BJ (cell line): ENCODE data around the gene CREM. TPM values are rescaled to one million over a fixed set of nuclear protein-coding genes. Genes with fewer than 3 reads are reported as not detected.

Experiments
- CTCF ChIA-PET: fragments of 350-600 bp; formaldehyde crosslinking; extraction: SDS; loops from one replicate; lab custom pipeline; 2021; ENCODE audit warnings: antibody characterized with exemption, inconsistent platforms; lab: Yijun Ruan, JAX
- POLR2A ChIA-PET: fragments of 300-600 bp; sonication (Branson Sonifier 250); formaldehyde crosslinking; extraction: SDS; loops from one replicate; lab custom pipeline; 2021; ENCODE audit warnings: antibody characterized with exemption; lab: Charles Lee
- DNase-seq: peaks from one replicate; pipeline ENCODE4 v3.0.0-alpha.2; 2011; ENCODE audit warnings: low read depth
- H3K27me3 ChIP-seq: 2 replicates; pipeline ENCODE4 v1.6.0; 2011; ENCODE audit warnings: low read length; ENCODE audit not compliant: control insufficient read depth, insufficient read depth
- H3K36me3 ChIP-seq: 2 replicates; pipeline ENCODE4 v1.5.1; 2011; ENCODE audit warnings: low read length; ENCODE audit not compliant: control insufficient read depth, insufficient read depth
- H3K4me3 ChIP-seq: 2 replicates; pipeline ENCODE4 v1.5.1; 2011; ENCODE audit warnings: low read depth, mild to moderate bottlenecking, control low read depth, low read length
- polyA plus RNA-seq: library from polyadenylated mRNA; depleted of rRNA; stranded (reverse); fragments of >200 nt; gene quantifications from 2 replicates; pipeline ENCODE4 v1.2.3, GENCODE V29; 2011
- TF ChIP-seq, protein P1 (sequence below): IDR thresholded peaks from 2 replicates; pipeline ENCODE4 v1.5.1; 2011; ENCODE audit warnings: low read depth, mild to moderate bottlenecking, control low read depth, inconsistent platforms, low read length, moderate library complexity; ENCODE audit not compliant: insufficient read depth

CREM gene
- polyA plus RNA-seq, 1 experiment: 20.5 TPM

DNA sequence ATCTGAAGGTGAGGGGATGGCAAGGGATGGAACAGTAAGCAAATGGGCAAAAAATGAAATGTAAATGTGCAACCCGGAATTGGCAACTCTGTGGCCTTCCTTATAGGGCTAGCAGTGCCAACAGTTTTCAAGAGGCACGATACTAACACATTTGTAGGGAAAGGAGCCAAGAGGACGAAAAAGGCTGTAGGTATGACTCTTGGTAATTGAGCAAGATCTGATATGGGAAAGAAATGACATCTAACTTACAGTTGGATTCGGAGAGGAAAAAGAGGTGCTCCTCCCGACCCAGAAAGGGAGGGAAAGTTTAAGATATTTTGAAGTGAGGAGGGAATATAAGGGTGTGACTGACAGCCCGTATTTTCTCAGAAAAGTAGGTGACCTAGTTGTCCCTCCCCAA is 2.1 kb upstream of the CREM start:
- POLR2A ChIA-PET: no interaction called here

DNA sequence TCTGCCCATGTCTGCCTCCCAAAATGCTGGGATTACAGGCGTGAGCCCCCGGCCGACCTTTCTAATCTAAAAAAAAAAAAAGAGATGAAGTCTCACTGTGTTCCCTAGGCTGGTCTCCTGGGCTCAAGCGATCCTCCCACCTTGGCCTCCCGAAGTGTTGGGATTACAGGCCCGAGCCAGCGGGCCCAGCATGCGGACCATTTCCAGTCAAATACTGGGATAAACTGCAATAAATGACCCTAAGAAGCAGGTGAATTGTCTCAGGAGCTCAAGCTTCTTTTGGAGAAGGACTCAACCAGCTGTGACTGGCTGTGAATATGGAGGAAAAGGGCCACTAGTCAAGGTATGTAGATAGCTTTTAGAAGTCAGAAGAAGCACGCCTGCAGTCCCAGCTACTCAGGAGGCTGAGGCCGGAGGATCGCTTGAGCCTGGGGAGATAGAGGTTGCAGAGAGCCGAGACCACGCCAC is 550 bp upstream of the CREM start:
- ChIA-PET CTCF (interaction anchor here (0.6 to 14.6 kb wide), 9 partner anchors 14 to 481 kb away, joined by 3 to 239 read pairs (median 3); no protein-coding TSS in a partner anchor), POLR2A (interaction anchor here (1.0 kb wide), 1 partner anchor 70 kb away, joined by 5 read pairs; no protein-coding TSS in a partner anchor)
- Histone ChIP-seq H3K36me3 (no peaks in the 10 kb centered on the region), H3K4me3 (peak overlapping the region; percentile 90), H3K27me3 (no peaks in the 10 kb centered on the region)
- TF ChIP-seq, protein P1, sequence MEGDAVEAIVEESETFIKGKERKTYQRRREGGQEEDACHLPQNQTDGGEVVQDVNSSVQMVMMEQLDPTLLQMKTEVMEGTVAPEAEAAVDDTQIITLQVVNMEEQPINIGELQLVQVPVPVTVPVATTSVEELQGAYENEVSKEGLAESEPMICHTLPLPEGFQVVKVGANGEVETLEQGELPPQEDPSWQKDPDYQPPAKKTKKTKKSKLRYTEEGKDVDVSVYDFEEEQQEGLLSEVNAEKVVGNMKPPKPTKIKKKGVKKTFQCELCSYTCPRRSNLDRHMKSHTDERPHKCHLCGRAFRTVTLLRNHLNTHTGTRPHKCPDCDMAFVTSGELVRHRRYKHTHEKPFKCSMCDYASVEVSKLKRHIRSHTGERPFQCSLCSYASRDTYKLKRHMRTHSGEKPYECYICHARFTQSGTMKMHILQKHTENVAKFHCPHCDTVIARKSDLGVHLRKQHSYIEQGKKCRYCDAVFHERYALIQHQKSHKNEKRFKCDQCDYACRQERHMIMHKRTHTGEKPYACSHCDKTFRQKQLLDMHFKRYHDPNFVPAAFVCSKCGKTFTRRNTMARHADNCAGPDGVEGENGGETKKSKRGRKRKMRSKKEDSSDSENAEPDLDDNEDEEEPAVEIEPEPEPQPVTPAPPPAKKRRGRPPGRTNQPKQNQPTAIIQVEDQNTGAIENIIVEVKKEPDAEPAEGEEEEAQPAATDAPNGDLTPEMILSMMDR: no peak
- DNase-seq: no peak

More for the DNA sequence above, 2.1 kb upstream of the CREM start:
- CTCF ChIA-PET: interaction anchor here (14.6 kb wide), 1 partner anchor 94 kb away, joined by 239 read pairs; no protein-coding TSS in a partner anchor
- Histone ChIP-seq H3K27me3 (no peaks in the 10 kb centered on the region), H3K36me3 (no peaks in the 10 kb centered on the region), H3K4me3 (no peak overlapping the region)
- DNase-seq: no peak
- TF ChIP-seq, protein P1: no peak

DNA sequence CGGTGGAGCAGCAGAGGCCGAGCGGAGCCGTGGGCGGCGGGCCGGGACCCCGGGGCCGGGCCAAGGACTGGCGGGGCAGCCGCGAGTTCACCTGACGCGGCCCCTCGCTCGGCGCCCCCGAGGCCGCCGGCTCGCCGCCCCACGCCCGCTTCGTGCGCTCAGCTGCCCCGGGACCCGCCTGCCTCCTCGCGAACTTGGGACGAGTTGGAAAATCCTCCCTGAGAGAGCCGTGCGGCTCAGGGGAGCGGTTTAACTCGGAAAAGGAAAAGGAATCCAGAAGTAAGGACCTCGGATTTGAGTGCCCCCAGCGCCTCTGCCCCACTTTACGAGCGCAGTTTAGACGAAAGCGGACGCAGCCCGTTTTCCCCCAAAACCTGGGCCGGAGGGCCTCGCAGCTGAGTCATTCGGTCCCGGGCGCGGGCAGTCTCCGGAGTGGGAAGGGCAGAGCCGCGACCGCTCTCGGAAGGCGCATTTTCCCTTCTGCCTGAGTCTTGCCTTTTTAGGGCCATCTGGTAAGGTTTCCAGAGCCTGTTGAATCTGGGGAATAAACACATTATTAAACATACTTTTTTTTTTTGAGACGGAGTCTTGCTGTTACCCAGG is 744 bp downstream of the CREM start:
- POLR2A ChIA-PET: no interaction called here
- H3K36me3 ChIP-seq: no peaks in the 10 kb centered on the region
- TF ChIP-seq, protein P1: no peak
- DNase-seq: peak; percentile 20
- H3K4me3 ChIP-seq: peak overlapping the region; percentile 90
- H3K27me3 ChIP-seq: no peaks in the 10 kb centered on the region
- CTCF ChIA-PET: interaction anchor here (0.7 to 14.6 kb wide), 6 partner anchors 10 to 783 kb away, joined by 3 to 239 read pairs (median 6); no protein-coding TSS in a partner anchor

DNA sequence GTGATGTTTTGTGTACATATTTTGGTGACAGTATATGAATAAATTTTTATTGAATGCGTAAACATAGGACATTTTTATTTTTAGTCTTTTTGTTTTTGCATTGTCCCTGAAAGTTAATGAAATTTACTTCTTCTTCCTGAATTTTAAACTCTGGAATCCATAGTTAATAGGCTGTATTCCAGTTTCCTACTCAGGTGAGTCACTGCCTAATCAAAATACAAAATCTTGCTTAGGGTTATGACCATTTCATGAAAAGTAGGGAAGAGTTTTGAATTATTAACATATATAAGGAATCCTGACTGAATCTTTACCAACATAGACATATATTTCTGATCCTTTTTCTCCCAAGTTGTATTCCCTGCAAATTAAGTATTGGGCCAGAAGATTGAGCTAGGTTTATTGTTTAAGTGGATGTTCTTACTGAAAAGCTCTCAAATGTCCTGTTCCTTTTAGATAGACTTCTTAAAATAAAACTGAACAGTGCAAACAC is 2.6 kb downstream of the CREM start:
- no peak for DNase-seq
- POLR2A ChIA-PET: no interaction called here
- H3K27me3 ChIP-seq: no peaks in the 10 kb centered on the region
- no peak overlapping the region for H3K4me3 ChIP-seq
- CTCF ChIA-PET: interaction anchor here (1.0 to 14.6 kb wide), 2 partner anchors 63 to 89 kb away, joined by 3 to 239 read pairs; no protein-coding TSS in a partner anchor
- H3K36me3 ChIP-seq: no peaks in the 10 kb centered on the region
- TF ChIP-seq, protein P1: no peak

DNA sequence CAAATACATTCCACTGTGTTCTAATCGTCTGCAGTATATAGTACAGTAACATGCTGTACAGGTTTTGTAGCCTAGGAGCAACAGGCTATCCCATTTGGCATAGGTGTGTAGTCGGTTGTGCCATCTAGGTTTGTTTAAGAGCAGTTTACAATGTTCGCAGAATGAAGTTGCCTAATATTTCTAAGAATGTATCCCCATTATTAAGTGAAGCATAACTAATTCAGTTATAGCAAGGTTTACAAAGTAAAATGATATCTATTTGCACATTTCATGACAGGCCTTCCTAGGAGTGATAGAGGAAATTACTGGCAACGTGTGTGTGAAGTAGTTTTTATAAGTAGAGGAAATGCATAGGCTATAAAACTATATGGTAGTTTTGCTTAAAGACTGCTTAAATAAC is 4.0 kb downstream of the CREM start:
- ChIA-PET CTCF (interaction anchor here (1.3 kb wide), 1 partner anchor 11 kb away, joined by 6 read pairs; no protein-coding TSS in a partner anchor), POLR2A (no interaction called here)
- Histone ChIP-seq H3K4me3 (no peak overlapping the region), H3K27me3 (no peaks in the 10 kb centered on the region), H3K36me3 (no peaks in the 10 kb centered on the region)
- no peak for DNase-seq
- TF ChIP-seq, protein P1: no peak
